ENCODE measurements around the gene ARL6IP1. TPM values are rescaled to one million over a fixed set of nuclear protein-coding genes. Genes with fewer than 3 reads are reported as not detected.

Gene ARL6IP1
- total RNA-seq, 1 donor from 2014 or later = 205 TPM

GRCh38 chr16:18836702-18837101 lies 35.4 kb upstream of the ARL6IP1 start:
- no peak overlapping the region for H3K27ac Mint-ChIP-seq
- TF ChIP-seq, protein P1, sequence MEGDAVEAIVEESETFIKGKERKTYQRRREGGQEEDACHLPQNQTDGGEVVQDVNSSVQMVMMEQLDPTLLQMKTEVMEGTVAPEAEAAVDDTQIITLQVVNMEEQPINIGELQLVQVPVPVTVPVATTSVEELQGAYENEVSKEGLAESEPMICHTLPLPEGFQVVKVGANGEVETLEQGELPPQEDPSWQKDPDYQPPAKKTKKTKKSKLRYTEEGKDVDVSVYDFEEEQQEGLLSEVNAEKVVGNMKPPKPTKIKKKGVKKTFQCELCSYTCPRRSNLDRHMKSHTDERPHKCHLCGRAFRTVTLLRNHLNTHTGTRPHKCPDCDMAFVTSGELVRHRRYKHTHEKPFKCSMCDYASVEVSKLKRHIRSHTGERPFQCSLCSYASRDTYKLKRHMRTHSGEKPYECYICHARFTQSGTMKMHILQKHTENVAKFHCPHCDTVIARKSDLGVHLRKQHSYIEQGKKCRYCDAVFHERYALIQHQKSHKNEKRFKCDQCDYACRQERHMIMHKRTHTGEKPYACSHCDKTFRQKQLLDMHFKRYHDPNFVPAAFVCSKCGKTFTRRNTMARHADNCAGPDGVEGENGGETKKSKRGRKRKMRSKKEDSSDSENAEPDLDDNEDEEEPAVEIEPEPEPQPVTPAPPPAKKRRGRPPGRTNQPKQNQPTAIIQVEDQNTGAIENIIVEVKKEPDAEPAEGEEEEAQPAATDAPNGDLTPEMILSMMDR (conservative IDR thresholded peaks at IDR 0.05) = no peak
- no peak for DNase-seq (ENCODE audit: extremely low spot score, unreplicated experiment)
- H3K9me3 Mint-ChIP-seq = no peaks in the 10 kb centered on the region
- H3K4me3 Mint-ChIP-seq = no peak overlapping the region
- H3K4me1 Mint-ChIP-seq (ENCODE audit: unreplicated experiment) = no peaks in the 10 kb centered on the region
- H3K27me3 Mint-ChIP-seq = no peaks in the 10 kb centered on the region
- H3K36me3 Mint-ChIP-seq = peaks cover 47% of the 10 kb centered on the region

DNA sequence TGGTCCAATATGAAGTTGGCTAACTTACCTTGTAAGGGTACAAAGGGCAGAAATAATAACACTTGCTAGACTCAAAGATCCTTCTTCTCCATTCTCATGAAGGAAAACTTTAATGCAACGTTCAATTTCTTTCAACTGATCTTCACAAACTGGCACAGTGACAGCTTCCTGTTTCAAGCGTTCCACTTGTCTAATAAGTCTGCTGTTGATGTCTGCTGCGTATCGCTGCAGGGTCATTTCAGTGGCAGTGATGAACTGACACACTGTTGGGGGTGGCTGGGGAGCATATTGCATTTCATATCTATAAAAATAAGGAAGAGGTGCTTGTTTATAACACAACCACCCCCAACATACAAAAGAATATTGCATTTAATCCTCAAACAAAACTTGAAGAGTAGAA lies 33.5 kb upstream of the ARL6IP1 start:
- peaks cover 47% of the 10 kb centered on the region for H3K36me3 Mint-ChIP-seq

GRCh38 chr16:18833707-18834505 lies 32.6 kb upstream of the ARL6IP1 start:
- no peaks in the 10 kb centered on the region for H3K27me3 Mint-ChIP-seq
- H3K9me3 Mint-ChIP-seq = no peaks in the 10 kb centered on the region

More for the DNA sequence above, 33.5 kb upstream of the ARL6IP1 start:
- no peaks in the 10 kb centered on the region for H3K4me1 Mint-ChIP-seq (ENCODE audit: unreplicated experiment)
- TF ChIP-seq, protein P1 (conservative IDR thresholded peaks at IDR 0.05) = no peak
- H3K27me3 Mint-ChIP-seq = no peaks in the 10 kb centered on the region
- no peaks in the 10 kb centered on the region for H3K9me3 Mint-ChIP-seq
- no peak overlapping the region for H3K4me3 Mint-ChIP-seq
- H3K27ac Mint-ChIP-seq = no peak overlapping the region
- DNase-seq (ENCODE audit: extremely low spot score, unreplicated experiment) = no peak

GRCh38 chr16:18832613-18833012 lies 31.3 kb upstream of the ARL6IP1 start:
- no peaks in the 10 kb centered on the region for H3K4me1 Mint-ChIP-seq (ENCODE audit: unreplicated experiment)
- TF ChIP-seq, protein P1 (conservative IDR thresholded peaks at IDR 0.05) = no peak
- H3K4me3 Mint-ChIP-seq = no peak overlapping the region
- no peak for DNase-seq (ENCODE audit: extremely low spot score, unreplicated experiment)
- no peaks in the 10 kb centered on the region for H3K27me3 Mint-ChIP-seq
- no peaks in the 10 kb centered on the region for H3K9me3 Mint-ChIP-seq
- H3K27ac Mint-ChIP-seq = no peak overlapping the region
- H3K36me3 Mint-ChIP-seq = peaks cover 45% of the 10 kb centered on the region

More at GRCh38 chr16:18833707-18834505, 32.6 kb upstream of the ARL6IP1 start:
- Mint-ChIP-seq H3K4me3 (no peak overlapping the region), H3K36me3 (peaks cover 45% of the 10 kb centered on the region), H3K27ac (no peak overlapping the region), H3K4me1 (ENCODE audit: unreplicated experiment) (no peaks in the 10 kb centered on the region)
- TF ChIP-seq, protein P1 (conservative IDR thresholded peaks at IDR 0.05) = no peak
- no peak for DNase-seq (ENCODE audit: extremely low spot score, unreplicated experiment)

GRCh38 chr16:18832006-18832405 lies 30.7 kb upstream of the ARL6IP1 start:
- H3K9me3 Mint-ChIP-seq = no peaks in the 10 kb centered on the region
- TF ChIP-seq, protein P1 (conservative IDR thresholded peaks at IDR 0.05) = no peak
- H3K4me1 Mint-ChIP-seq (ENCODE audit: unreplicated experiment) = no peaks in the 10 kb centered on the region
- H3K4me3 Mint-ChIP-seq = no peak overlapping the region
- H3K36me3 Mint-ChIP-seq = peaks cover 41% of the 10 kb centered on the region
- no peak overlapping the region for H3K27ac Mint-ChIP-seq
- H3K27me3 Mint-ChIP-seq = no peaks in the 10 kb centered on the region
- DNase-seq (ENCODE audit: extremely low spot score, unreplicated experiment) = no peak

All from type B pancreatic cell (in vitro differentiated cells).